ENCODE measurements around the gene TTI1.

GRCh38 chr20:38059832-38060231 lies 26.6 kb upstream of the TTI1 start:
- TF ChIP-seq POLR2A (IDR thresholded peaks at IDR 0.05; ENCODE audit: low read depth, low read length), result no peak
- no peak for TF ChIP-seq POLR2AphosphoS5 (IDR thresholded peaks at IDR 0.05; ENCODE audit: low read depth, low read length)
- no peak for TF ChIP-seq TAF1 (IDR thresholded peaks at IDR 0.05; ENCODE audit: borderline replicate concordance, low read depth, low read length)

Measured in GM12892 (cell line).